Measurements from ENCODE around the gene BCL2. TPM values are rescaled to one million over a fixed set of nuclear protein-coding genes. Genes with fewer than 3 reads are reported as not detected.

The BCL2 gene
- total RNA-seq, 1 experiment from 2014 or later, result 2.6 TPM

- no peak for TF ChIP-seq ATF3 (CRISPR knock-in tag; conservative IDR thresholded peaks at IDR 0.05)
Observed at GRCh38 chr18:63185984-63186383, 133.6 kb downstream of the BCL2 start (continued).

- no peaks in the 10 kb centered on the region for H3K9me3 Mint-ChIP-seq
- CTCF ChIA-PET, result no interaction called here
- ATAC-seq (no peak), DNase-seq (ENCODE audit: low spot score) (no peak)
- H3K4me3 Mint-ChIP-seq, result no peak overlapping the region
- no peaks in the 10 kb centered on the region for H3K27me3 Mint-ChIP-seq (ENCODE audit: low read depth)
- H3K36me3 Mint-ChIP-seq, result no peaks in the 10 kb centered on the region
- H3K27ac Mint-ChIP-seq, result no peak overlapping the region
- no peak for TF ChIP-seq HMGXB4 (CRISPR knock-in tag; IDR thresholded peaks at IDR 0.05)
- TF ChIP-seq TEAD4 (CRISPR knock-in tag; IDR thresholded peaks at IDR 0.05), result no peak
- TF ChIP-seq FOXK1 (CRISPR knock-in tag; IDR thresholded peaks at IDR 0.05), result no peak
- TF ChIP-seq PRRX2 (CRISPR knock-in tag; IDR thresholded peaks at IDR 0.05), result no peak
- TF ChIP-seq NFE2L1 (CRISPR knock-in tag; IDR thresholded peaks at IDR 0.05), result no peak
- no peak for TF ChIP-seq FOXP4 (CRISPR knock-in tag; IDR thresholded peaks at IDR 0.05)
- no peak for TF ChIP-seq ATF1 (CRISPR knock-in tag; IDR thresholded peaks at IDR 0.05)
- no peak for TF ChIP-seq RORB (CRISPR knock-in tag; IDR thresholded peaks at IDR 0.05)
- no peak for TF ChIP-seq USF2 (CRISPR knock-in tag; IDR thresholded peaks at IDR 0.05)
- no peak for TF ChIP-seq MXD4 (CRISPR knock-in tag; IDR thresholded peaks at IDR 0.05; ENCODE audit: borderline replicate concordance)
- TF ChIP-seq CREM (CRISPR knock-in tag; IDR thresholded peaks at IDR 0.05), result no peak
- TF ChIP-seq PRDM15 (CRISPR knock-in tag; IDR thresholded peaks at IDR 0.05), result no peak
- TF ChIP-seq ETV6 (CRISPR knock-in tag; IDR thresholded peaks at IDR 0.05), result no peak
- no peak for TF ChIP-seq FOXJ3 (CRISPR knock-in tag; IDR thresholded peaks at IDR 0.05; ENCODE audit: borderline replicate concordance)
- no peak for TF ChIP-seq ZNF317 (CRISPR knock-in tag; IDR thresholded peaks at IDR 0.05; ENCODE audit: borderline replicate concordance, low read depth)
- no peak for TF ChIP-seq ESRRA (CRISPR knock-in tag; IDR thresholded peaks at IDR 0.05; ENCODE audit: borderline replicate concordance)
- peaks cover 4% of the 10 kb centered on the region for H3K4me1 Mint-ChIP-seq
- POLR2A ChIA-PET, result no interaction called here
Observed at GRCh38 chr18:63183952-63184770, 135.4 kb downstream of the BCL2 start.
